ENCODE measurements around the gene OR10R2.

GRCh38 chr1:158426137-158426536 lies 45.9 kb upstream of the OR10R2 start, which contains the start of gene OR10K2:
- TF ChIP-seq CTCF (IDR thresholded peaks at IDR 0.05) (no peak), POLR2A (IDR thresholded peaks at IDR 0.05) (no peak)

All from uterus (tissue), 2 donors.